Limb (tissue), 2 donors: ENCODE measurements around the gene ERCC8.
A peak's percentile ranks its signal among the peaks of the same experiment; 100 is the strongest.
"Not testable (repeated sequence)": the region's sequence is repeated elsewhere in the genome, so short reads cannot be mapped to it uniquely, and the experiment has no call there.

Source experiments
- DNase-seq, 2 donors: peaks; one replicate each; pipeline ENCODE4 v3.0.0-alpha.2; 2016; ENCODE audit errors: extremely low spot score in 2 of 2

Gene ERCC8

DNA sequence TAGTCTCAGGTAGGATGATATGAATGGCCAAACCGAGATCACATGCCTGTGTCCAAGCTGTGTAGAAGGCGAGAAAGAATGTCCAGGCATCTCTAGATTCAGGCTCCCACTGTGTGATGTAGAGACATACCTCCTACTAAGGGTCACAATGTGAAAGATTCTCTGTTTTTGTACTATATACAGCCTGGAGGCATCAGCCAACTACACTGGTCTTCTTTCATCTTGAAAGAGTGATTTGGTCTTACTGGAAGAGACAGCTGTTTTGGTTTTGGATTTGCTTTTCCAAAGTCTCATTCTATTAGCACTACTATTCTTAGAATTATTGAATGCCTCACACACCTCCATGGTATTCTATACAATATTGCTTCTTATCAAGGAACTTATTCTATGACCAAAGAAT lies 26.4 kb downstream of the ERCC8 start:
- no peak for DNase-seq

DNA sequence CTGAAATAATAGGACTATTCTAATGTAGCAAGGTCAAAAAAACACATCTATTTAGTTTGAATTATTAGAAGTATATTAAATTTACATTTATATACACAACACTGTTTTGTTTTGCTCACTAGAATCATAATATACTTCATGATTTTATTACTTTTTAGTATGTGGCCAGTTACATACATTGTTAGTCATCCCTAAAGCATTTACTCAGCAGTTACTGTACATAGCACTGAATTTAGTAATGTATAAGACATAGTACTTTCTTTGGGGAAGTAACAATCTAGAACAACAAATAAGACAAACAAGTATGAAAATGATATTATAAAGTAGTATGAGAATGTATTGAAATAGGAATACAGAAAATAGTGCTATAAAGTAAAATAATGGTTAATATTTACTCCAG lies 28.2 kb downstream of the ERCC8 start:
- no peak for DNase-seq

DNA sequence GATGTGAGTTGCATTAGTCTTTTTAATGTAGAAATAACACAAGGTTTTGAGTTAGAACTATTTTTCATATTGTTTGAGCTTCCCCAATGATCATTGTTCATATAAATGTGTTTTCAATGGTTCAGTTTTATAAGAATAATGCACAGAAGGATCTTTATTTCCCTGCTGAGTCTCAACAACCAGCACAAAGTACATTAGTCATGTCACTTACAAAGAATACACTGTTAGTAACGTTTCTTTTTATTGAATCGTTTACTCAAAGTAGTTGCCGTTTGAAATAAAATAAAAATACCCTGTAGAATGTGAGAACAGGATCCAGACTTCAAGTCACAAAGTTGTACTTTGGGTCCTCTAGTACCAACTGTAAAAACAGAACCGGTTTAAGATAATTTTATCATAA lies 41.5 kb downstream of the ERCC8 start:
- no peak for DNase-seq

DNA sequence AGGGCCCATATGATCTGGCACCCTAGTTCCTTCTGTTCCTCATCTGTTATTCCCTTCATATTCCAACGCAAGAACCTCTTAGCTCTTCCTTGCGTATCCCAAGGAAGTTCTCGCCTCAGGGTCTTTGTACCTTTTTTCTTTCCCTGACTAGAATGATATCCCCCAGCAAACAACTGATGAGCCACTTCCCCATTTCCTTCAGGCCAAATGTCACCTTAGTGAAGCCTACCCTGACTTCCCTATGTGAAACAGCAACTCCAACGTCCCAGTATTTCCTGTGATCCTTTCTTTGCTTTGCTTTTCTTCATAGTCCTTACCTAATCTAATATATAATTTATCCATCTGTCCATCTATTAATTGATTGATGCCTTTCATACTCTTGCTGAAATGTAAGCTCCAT lies 47.9 kb downstream of the ERCC8 start:
- no peak for DNase-seq

DNA sequence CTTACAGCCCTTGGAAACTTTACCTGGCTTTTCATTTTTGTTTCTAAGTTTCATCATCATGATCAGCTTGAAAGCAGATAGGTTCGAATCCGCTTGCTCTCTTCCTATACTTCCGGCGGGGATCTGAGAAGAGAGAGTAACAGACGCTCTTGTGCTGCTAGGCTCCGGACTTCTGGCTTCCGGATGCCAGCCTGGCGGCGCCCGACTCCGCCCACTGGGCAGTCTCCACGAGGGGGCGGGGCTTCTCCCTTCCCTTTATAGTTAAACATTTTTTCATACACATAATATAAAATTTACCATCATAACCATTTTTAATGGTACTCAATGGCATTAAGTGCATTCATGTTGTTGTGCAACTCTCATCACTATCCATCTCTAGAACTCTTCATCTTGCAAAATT lies 51.3 kb downstream of the ERCC8 start:
- DNase-seq = no peak

DNA sequence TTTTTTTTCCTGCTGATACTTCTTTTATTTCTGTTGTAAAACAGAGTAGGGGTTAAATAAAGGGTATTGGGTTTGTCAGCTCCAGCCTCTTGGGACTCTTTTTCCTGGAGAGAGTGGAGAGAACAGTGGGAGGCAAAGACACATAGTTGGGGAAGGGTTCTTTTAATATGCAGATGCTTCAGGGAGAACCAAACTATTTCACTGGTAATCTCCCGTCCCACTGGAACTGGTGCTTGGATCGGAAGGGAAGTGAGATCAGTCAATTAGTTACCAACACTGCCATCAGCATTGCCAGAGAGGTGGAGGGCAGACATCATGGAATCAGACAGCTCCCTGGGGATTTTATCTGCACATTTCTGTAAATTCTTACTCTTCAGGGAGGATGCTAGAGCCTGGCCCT lies 53.2 kb downstream of the ERCC8 start:
- DNase-seq = no peak

DNA sequence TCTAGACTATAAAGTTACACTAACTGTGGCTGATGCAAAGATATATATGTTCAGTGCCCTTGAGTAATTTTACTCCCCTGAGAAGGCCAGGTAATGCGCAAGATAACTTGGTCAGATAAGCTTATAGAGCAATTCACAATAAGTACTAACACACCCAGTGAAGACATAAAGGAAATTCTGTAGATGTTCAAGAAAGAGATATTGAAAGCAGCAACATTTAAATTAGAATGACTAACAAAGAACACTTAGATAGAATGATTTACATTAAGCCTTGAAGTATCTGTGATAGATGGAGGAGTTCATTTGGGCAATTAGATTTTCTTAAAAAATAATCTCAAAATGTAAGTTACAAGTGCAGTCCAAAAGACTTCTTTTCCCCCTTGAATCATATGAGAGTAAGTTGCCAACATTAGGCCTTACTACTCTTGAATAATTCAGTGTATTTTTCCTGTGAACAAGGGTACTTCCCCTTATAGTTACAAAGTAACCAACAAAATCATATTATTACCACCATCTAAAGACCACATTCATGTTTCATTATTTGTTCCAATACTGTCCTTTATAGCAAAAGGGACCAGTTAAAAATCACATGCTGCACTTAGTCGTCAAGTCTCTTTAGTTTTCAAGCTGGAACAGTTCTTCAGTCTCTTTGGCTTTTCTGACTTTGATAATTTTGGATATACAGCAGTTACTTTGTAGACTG lies 56.4 kb downstream of the ERCC8 start:
- DNase-seq = no peak

DNA sequence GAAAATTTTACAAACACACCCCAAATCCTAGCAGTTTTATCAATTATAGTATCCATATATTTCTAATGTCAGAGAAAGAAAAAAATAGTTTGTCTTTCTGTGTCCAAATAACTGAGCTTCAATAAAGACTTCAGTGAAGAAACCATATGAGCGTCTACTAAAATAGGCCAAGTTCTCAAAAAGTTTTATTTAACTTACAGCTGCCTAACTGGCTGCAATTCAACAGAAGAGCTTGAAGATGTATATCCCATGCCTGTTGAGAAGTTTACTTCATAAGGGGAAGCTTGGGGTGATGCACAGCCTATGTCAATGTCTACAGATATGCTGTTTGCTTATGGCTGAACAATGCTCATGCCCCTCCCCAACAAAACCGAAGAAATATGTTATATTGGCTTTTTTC lies 57.1 kb downstream of the ERCC8 start:
- DNase-seq = peak in 1 of 2 donors; percentile 2

DNA sequence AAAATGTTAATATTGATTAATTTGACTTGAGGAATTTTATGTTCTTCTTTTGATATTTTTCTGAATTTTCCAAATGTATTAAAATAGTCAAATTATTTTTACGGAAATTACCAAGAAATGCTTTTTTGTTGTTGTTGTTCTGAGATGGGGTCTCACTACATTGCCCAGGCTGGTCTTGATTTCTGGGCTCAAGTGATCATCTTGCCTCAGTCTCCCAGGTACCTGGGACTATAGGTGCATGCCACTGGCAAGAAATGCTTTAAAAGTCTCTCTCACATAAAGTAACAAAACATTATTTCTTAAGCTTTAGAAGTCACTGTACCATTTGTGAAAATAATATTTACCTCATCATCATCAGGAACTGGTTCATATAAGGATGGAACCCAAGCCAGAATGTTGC lies 57.8 kb downstream of the ERCC8 start:
- DNase-seq = no peak

DNA sequence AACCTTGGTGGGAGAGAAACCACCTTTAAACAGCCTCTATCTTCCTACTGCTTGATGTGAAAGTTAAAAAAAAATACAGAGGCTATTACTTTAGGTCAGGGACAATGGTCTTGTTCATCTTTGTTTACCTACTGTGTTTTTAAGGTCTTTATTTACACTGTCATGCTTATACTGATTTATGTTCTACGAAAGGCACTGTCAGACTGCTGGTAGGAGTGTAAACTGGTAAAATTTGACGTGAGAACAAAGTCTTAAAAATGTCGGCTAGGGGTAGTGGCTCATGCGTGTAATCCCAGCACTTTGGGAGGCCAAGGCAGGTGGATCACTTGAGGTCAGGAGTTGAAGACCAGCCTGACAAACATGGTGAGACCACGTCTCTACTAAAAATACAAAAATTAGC lies 58.7 kb downstream of the ERCC8 start:
- DNase-seq = no peak

DNA sequence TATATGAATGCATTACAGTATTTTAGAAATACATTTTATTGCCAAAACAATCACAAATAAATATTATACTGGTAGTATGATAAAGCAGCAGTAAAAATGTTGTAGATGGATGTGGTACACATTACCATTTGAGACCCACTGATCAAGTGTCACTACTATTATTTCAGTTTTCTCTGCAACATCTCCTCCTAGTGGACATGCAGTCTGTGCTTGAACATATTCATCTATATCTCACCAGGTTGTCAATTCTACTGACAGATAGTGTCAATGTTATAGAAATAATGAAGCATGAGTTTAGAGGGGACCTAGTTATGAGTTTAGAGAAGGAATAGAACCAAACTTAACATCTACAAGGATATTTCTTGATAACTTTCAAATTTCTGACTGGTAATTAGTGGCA lies 61.6 kb downstream of the ERCC8 start:
- DNase-seq = no peak

DNA sequence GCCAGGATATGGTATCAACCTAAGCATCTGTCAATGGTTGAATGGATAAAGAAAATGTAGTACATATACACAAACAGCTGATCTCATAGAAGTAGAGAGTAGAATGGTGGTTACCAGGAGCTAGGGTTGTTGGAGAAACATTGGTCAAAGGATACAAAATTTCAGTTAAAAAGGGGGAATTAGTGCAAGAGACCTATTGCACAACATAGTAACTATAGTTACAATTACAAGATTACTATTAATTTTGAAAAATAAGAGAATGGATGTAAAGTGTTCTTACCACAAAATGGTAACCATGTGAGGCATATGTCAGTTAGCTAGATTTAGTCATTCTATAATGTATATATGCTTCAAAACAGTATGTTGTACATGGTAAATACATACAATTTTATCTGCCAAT lies 72.0 kb downstream of the ERCC8 start:
- DNase-seq = no peak

DNA sequence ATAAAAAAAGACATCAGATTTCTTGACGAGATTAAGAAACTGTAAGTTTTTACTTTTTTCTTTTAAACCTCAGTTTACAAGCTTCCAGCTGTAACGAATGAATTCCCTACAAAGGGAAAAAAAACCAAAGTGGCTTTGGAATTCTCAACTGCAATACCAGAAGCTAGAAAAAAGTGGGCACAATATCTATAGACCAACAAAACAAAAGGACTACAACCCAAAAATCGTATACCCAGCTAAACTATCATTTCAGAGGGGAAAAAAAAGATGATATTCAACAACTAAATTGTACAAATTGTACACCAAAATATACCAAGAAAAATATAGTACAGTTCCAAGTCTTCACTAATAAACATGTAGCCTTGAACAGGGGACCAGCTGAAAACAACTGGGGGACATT lies 74.0 kb downstream of the ERCC8 start:
- DNase-seq = no peak

DNA sequence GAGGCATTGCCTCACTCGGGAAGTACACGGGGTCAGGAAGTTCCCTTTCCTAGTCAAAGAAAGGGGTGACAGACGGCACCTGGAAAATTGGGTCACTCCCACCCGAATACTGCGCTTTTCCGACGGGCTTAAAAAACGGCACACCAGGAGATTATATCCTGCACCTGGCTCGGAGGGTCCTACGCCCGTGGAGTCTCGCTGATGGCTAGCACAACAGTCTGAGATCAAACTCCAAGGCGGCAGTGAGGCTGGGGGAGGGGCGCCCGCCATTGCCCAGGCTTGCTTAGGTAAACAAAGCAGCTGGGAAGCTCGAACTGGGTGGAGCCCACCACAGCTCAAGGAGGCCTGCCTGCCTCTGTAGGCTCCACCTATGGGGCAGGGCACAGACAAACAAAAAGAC lies 84.3 kb downstream of the ERCC8 start:
- not testable (repeated sequence) for DNase-seq

DNA sequence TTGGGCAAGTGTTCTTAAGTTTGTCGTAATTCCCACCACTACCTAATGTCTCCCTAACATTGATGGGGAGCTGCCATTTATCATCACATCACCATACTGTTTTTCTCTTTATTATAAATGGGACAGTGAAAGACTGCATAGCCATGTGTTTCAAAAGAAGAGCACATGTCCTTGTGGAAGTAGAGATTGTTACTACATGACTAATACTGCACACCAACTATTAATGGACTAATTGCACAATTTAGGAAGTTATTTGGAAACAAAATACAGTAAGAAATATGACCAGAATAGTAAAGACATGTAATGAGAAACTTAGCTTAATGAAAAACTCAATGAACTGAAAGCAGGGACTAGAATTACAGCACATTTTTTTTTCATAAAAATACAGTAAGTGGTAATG lies 88.8 kb downstream of the ERCC8 start:
- DNase-seq = no peak

DNA sequence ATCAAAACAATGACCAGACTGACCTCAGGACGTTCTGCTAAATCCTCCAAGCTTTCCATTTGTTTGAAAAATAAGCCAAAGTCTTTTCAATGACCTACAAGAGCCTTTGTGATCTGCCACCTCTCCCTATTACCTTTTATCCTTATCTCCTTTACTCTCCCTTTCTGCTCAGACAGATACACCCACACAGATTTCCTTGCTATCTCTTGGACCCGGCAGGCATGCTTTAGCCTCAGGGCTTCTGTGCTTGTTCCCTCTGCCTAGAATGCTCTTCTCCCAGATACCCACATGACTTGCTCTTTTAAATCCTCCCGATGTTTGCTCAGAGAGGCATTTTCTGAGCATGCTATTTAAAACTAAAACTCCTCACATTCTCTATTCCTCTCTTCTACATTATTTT lies 91.9 kb downstream of the ERCC8 start:
- no peak for DNase-seq

DNA sequence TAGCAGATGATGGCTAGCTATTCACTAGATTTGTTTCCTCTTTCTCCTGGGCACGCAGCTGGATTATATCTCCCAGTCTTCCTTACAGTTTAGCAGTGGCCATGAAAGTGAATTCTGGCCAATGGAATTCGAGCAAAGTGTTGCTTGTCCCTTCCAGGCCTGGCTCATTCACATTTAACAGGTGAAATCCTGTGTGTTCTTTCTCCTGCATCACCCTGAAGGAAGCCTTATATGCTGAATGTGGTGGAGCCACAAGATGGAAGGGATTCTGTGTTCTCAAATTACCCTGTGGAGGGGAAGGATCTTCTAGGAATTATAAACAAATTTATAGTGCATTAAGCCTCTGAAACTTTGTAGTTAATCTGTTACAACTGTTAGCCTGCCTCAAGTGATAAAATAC lies 92.6 kb downstream of the ERCC8 start:
- no peak for DNase-seq

DNA sequence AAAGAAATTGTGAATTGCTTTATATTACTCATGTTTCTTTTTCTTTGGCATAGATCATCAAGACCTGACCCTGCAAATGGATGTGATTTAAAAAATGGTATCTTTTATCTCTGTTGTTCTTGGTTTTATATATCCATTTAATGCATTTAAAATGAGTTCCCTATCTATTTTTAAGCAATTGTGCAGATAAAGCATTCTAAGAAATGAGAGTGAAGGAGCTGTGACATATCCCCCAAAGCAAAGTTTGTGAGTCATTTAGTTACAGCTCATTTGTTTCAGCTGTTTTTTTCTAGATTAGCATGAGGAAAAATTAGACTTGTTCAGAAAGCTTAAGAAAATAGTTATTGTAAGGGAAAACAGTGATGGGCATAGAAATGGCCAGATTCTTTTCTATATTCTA lies 93.2 kb downstream of the ERCC8 start:
- no peak for DNase-seq

DNA sequence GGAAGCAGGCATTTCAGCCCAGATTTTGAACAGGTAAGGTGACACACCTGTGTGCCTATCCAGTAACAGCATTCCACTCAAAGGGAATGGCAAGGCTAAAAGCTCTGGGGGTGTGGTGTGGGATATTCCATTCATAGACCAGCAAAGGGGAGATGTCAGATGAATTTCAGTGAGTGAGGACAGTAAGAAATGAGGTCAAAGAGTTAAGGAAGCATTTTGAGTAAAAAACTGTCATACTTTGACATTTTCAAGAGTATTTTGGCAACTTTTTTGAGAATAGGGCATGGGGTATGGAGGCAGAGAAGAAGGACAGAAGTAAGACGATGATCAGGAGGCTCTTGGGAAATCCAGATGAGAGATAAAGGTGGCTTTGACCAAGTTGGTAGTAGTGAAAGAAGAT lies 98.6 kb downstream of the ERCC8 start:
- no peak for DNase-seq

DNA sequence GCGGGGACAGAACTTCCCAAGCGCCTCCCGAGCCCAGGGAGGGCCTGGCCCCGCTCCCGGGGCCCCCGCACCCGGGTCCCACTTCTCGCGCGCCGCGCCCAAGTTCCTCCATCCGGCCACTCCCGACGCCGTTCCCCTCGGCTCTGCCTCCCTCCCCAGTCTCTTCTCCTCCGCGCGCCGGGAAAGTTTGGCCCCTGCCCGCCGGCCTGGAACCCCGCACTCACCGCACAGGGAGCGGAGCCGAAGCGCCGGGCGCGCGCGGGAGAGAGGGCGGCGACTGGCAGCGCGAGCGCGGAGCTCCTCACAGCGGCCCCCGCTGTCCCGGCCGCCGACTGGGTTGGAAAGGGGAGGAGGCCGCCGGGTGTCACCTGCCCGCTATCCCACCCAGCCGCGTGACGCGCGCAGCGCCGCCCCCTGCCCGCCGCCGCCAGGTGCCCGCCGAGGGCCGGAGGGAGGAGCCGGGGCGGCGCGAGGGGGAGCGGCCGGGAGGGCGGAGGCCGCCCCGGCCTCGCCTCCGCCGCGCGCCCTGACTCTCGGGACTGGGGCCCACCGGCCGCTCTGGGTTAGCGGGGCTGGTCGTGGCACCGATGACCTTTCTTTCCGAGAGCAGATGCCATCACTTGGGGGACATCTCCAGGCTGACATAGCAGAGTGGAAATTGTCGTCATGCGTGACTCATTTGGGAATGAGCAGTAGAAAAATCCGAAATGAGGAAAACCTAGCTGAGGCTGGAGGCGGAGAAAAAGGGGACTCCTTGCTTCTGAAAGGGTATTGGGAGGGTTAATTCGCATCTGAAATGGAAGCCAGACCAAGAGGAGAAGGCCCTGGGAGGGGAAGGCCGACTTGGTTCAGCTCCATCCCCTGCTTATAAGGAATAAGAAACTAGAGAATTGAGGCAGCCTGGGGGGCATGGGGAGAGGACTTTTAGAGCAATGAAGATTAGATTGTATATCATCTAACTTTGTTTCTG lies 100.6 kb downstream of the ERCC8 start, which contains the start of gene ELOVL7:
ELOVL7 (minus strand) TSS at position 334 of the 970 bp plus-strand sequence. CDS start 56,872 bp downstream, outside the sequence.
- DNase-seq = peak; percentile 43 to 81

DNA sequence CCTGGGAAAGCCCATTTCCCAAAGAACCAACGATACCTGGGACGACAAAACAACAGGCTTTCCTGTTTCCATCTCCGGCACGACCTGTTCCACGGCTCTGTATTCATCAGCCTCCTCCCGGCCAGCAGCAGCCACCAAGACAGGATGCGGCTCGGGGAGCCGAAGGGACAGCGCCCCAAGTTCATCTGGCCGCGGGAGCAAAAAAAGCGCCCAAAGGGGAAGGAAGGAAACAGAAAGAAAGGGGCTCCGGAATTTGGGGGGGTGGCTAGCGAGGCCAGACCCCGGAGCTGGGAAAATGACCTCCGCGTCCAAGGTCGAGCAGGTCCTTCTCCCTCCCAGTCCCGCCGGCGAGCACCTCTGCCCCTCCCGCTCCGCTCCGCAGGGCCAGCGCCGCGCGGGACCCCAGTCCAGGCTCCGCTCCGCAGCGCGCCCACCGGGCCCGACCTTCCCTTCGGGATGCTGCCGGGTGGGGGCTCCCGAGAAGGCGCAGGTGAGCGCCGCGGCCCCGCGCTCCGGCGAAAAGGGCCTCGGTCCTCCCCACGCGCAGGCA lies 101.4 kb downstream of the ERCC8 start:
- no peak for DNase-seq

DNA sequence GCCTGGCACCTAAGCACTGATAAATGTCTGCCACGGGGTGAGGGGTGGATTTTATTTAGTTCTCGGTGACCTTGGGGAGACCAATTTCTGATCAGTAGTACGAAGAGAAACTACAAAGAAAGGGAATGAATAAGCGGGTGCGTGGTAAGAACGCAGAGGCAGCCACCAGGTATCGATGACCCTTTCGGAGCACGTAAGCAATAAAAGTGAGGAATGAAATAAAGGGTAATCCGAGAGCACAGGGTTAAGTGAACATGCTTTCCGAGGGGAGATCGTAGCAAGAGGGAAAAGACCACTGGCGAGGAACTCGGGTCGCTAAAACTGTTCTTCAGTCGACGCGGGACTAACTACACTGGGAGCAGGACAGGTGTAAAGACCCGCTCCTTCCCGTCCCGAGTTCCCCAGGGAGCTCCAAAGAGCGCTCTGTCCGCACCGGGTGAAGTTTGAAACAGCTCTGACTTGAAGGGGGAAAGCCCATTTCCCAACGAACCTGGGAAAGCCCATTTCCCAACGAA lies 101.9 kb downstream of the ERCC8 start:
- no peak for DNase-seq
